GM23248 (cell line): ENCODE results near the gene ZMYM1. TPM values are rescaled to one million over a fixed set of nuclear protein-coding genes. Genes with fewer than 3 reads are reported as not detected.

Source experiments
- DNase-seq: peaks from one replicate; pipeline ENCODE4 v3.0.0-alpha.2; 2015
- H2AFZ ChIP-seq: fragments of 200-600 bp; sonication (generic); 2 replicates; pipeline ENCODE4 v1.6.1; 2016; ENCODE audit warnings: antibody characterized with exemption
- H3F3A ChIP-seq: fragments of 200-600 bp; sonication (generic); 2 replicates; pipeline ENCODE4 v1.6.1; 2016; ENCODE audit warnings: mild to moderate bottlenecking, antibody characterized with exemption, mixed run types; ENCODE audit not compliant: insufficient read depth
- H3K27ac ChIP-seq: fragments of 200-600 bp; sonication (generic); 2 replicates; pipeline ENCODE4 v1.5.1; 2016; ENCODE audit warnings: mild to moderate bottlenecking
- H3K27me3 ChIP-seq: fragments of 200-600 bp; sonication (generic); replicated peaks from 2 replicates; pipeline ENCODE4 v1.6.1; 2016; ENCODE audit warnings: mild to moderate bottlenecking; ENCODE audit not compliant: insufficient read depth
- H3K36me3 ChIP-seq: fragments of 200-600 bp; sonication (generic); 2 replicates; pipeline ENCODE4 v1.6.1; 2016; ENCODE audit warnings: low read depth, mild to moderate bottlenecking
- H3K4me1 ChIP-seq: fragments of 200-600 bp; sonication (generic); 2 replicates; pipeline ENCODE4 v1.6.1; 2016; ENCODE audit warnings: mild to moderate bottlenecking; ENCODE audit not compliant: insufficient read depth
- H3K4me2 ChIP-seq: fragments of 200-600 bp; sonication (generic); one replicate; pipeline ENCODE4 v1.6.1; 2016; ENCODE audit warnings: mild to moderate bottlenecking; ENCODE audit not compliant: unreplicated experiment
- H3K4me3 ChIP-seq: fragments of 200-600 bp; sonication (generic); 2 replicates; pipeline ENCODE4 v1.5.1; 2016; ENCODE audit warnings: mild to moderate bottlenecking
- H3K79me2 ChIP-seq: fragments of 200-600 bp; sonication (generic); 2 replicates; pipeline ENCODE4 v1.6.1; 2016; ENCODE audit warnings: mild to moderate bottlenecking; ENCODE audit not compliant: insufficient read depth
- H3K9ac ChIP-seq: fragments of 200-600 bp; sonication (generic); 2 replicates; pipeline ENCODE4 v1.6.1; 2016; ENCODE audit warnings: mild to moderate bottlenecking
- H3K9me2 ChIP-seq: fragments of 200-600 bp; sonication (generic); 2 replicates; pipeline ENCODE4 v1.6.1; 2016; ENCODE audit warnings: mixed run types, mild to moderate bottlenecking, moderate library complexity; ENCODE audit not compliant: insufficient read depth
- H3K9me3 ChIP-seq: fragments of 200-600 bp; sonication (generic); one replicate; pipeline ENCODE4 v1.6.1; 2017; ENCODE audit warnings: low read depth
- H4K20me1 ChIP-seq: fragments of 200-600 bp; sonication (generic); 2 replicates; pipeline ENCODE4 v1.6.0; 2016; ENCODE audit not compliant: insufficient read depth
- EZH2 ChIP-seq: fragments of 200-600 bp; sonication (generic); IDR thresholded peaks from 2 replicates; pipeline ENCODE4 v1.6.1; 2018; ENCODE audit warnings: antibody characterized with exemption, mild to moderate bottlenecking; ENCODE audit not compliant: insufficient read depth, poor library complexity, severe bottlenecking
- EZH2phosphoT487 ChIP-seq: fragments of 200-600 bp; sonication (generic); IDR thresholded peaks from 2 replicates; pipeline ENCODE4 v1.6.1; 2018; ENCODE audit warnings: antibody characterized with exemption, moderate library complexity, mild to moderate bottlenecking, low read depth; ENCODE audit not compliant: insufficient read depth
- WGBS, 2 experiments: methylation state at CpG; one replicate each; pipeline ENCODE4 v1.1.6; 2015 to 2017; ENCODE audit warnings: low lambda C conversion rate in 2 of 2, low coverage in 1 of 2; ENCODE audit errors: missing lambda C conversion rate in 2 of 2; 5-methylcytosine and 5-hydroxymethylcytosine counted together
- in situ Hi-C: fragments of 300-500 bp; cut with MboI; formaldehyde crosslinking; loops from 2 replicates; pipeline ENCODE4 v1.15.0; 2020
- polyA plus RNA-seq: library from polyadenylated mRNA; unstranded; fragments of >200 nt; fragmentation: Nextera tagmentation; extraction: Ambion mirVana; gene quantifications from 2 replicates; pipeline ENCODE4 v1.2.1, GENCODE V29; 2016
- total RNA-seq: library from RNA; depleted of rRNA; stranded (reverse); fragments of >200 nt; shearing (Covaris generic); gene quantifications from 2 replicates; pipeline ENCODE4 v1.2.3, GENCODE V29; 2014

Gene ZMYM1
- total and polyA plus RNA-seq, 2 experiments from 2014 or later = 9.7 to 13.6 TPM

DNA sequence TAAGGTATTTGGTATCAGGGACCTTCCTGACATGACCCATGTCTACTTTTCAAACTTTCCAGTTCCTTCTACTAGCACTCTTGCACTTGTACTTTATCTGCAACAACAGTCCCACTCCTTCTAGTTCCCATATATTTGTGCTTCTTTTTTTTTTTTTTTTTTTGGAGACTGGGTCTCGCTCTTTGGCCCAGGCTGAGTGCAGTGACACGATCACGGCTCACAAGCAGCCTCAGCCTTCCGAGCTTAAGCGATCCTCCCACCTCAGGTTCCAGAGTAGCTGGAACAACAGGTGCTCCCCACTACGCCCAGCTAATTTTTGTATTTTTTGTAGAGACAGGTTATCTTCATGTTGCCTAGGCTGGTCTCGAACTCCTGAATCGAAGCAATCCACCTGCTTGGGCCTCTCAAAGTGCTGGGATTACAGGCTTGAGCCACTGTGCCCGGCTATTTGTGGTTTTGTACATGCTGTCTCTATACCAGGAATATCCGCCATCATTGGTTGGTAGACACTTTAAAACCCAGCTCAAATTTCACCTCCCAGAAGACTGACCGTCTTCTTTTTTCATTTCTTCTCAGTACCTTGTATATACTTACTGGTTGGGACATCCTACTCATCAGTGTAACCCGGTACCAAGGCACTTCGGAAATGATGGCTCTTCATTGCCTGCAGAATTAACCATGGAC, 1.1 kb downstream of the ZMYM1 start:
- peaks cover 58% of the 10 kb centered on the region for H3K79me2 ChIP-seq
- H3K36me3 ChIP-seq = no peaks in the 10 kb centered on the region
- peak overlapping the region; percentile 92 for H3K9ac ChIP-seq
- in situ Hi-C loops = no loop called here
- H2AFZ ChIP-seq = peak overlapping the region; percentile 99
- DNase-seq = no peak
- H3K4me1 ChIP-seq = peaks cover 10% of the 10 kb centered on the region
- peaks cover 9% of the 10 kb centered on the region; the same call in 1 of the 2 replicates for H3F3A ChIP-seq
- H3K4me2 ChIP-seq = peak overlapping the region; percentile 96
- no peaks in the 10 kb centered on the region for H3K27me3 ChIP-seq
- H4K20me1 ChIP-seq = no peaks in the 10 kb centered on the region
- peak overlapping the region; percentile 77 for H3K27ac ChIP-seq
- H3K4me3 ChIP-seq = peak overlapping the region; percentile 81
- no peaks in the 10 kb centered on the region for H3K9me3 ChIP-seq
- WGBS, 2 experiments = 85 to 87% methylated on average over 11 to 13 of the region's 13 CpGs
- H3K9me2 ChIP-seq = no peaks in the 10 kb centered on the region
- no peak for TF ChIP-seq EZH2
- no peak for TF ChIP-seq EZH2phosphoT487

DNA sequence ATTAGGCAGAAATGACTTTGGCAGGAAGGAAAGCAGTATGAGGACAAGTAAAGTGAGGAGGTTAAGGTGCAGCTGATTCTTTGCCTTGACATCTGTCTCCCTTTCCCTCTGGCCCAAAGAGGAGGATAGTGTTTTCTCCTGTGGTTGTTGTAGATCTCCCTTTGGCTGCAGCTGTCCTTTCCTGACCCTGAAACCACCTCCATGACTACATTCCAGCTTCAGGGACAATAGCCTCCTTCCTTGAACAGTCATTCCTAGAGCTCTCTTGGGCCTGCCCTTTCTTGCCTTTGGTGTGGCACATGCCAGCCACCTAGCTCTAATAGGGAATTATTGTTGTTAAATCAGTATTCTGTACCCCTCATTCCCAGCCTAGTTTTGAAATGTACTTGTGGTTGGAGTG, 6.2 kb downstream of the ZMYM1 start:
- Histone ChIP-seq H3K36me3 (no peaks in the 10 kb centered on the region), H3K9me3 (no peaks in the 10 kb centered on the region), H3K4me3 (no peak overlapping the region), H3K4me2 (no peak overlapping the region), H3K4me1 (0 out of 2 replicates have a peak, but pooled peaks cover under 1% of the 10 kb centered on the region), H3K27me3 (no peaks in the 10 kb centered on the region), H4K20me1 (no peaks in the 10 kb centered on the region), H3K9ac (no peak overlapping the region), H3K79me2 (peaks cover 100% of the 10 kb centered on the region), H3F3A (no peaks in the 10 kb centered on the region), H3K9me2 (no peaks in the 10 kb centered on the region), H2AFZ (no peak overlapping the region), H3K27ac (no peak overlapping the region)
- DNase-seq = peak; percentile 9
- no peak for TF ChIP-seq EZH2phosphoT487
- TF ChIP-seq EZH2 = no peak
- in situ Hi-C loops = no loop called here

- H3K27me3 ChIP-seq = no peaks in the 10 kb centered on the region
- H3K4me1 ChIP-seq = no peaks in the 10 kb centered on the region
- peaks cover 13% of the 10 kb centered on the region for H3K79me2 ChIP-seq
- no peaks in the 10 kb centered on the region for H4K20me1 ChIP-seq
- H3K9me3 ChIP-seq = no peaks in the 10 kb centered on the region
- no peak overlapping the region for H3K9ac ChIP-seq
- no peak overlapping the region for H2AFZ ChIP-seq
- in situ Hi-C loops = no loop called here
- no peaks in the 10 kb centered on the region for H3K9me2 ChIP-seq
- no peak overlapping the region for H3K4me2 ChIP-seq
- TF ChIP-seq EZH2 (no peak), EZH2phosphoT487 (no peak)
- no peak overlapping the region for H3K27ac ChIP-seq
- peaks cover 41% of the 10 kb centered on the region for H3K36me3 ChIP-seq
- no peaks in the 10 kb centered on the region for H3F3A ChIP-seq
- 0% methylated on average over 1 of the region's 1 CpG for WGBS, 2 experiments
- H3K4me3 ChIP-seq = no peak overlapping the region
- DNase-seq = peak; percentile 15
Measured at GRCh38 chr1:35097224-35097623, 18.0 kb downstream of the ZMYM1 start.

- in situ Hi-C loops = no loop called here
Measured at GRCh38 chr1:35111106-35111505, 31.9 kb downstream of the ZMYM1 start.

More at GRCh38 chr1:35111106-35111505, 31.9 kb downstream of the ZMYM1 start:
- WGBS, 2 experiments = 74 to 85% methylated on average over 1 of the region's 1 CpG
- H4K20me1 ChIP-seq = no peaks in the 10 kb centered on the region
- TF ChIP-seq EZH2phosphoT487 = no peak
- TF ChIP-seq EZH2 = no peak
- H3K9ac ChIP-seq = no peak overlapping the region
- DNase-seq = peak; percentile 83
- no peaks in the 10 kb centered on the region for H3K9me3 ChIP-seq
- H3K4me2 ChIP-seq = no peak overlapping the region
- peaks cover 7% of the 10 kb centered on the region for H3K4me1 ChIP-seq
- H3K9me2 ChIP-seq = no peaks in the 10 kb centered on the region
- no peaks in the 10 kb centered on the region for H3K79me2 ChIP-seq
- H3F3A ChIP-seq = no peaks in the 10 kb centered on the region
- H3K27ac ChIP-seq = no peak overlapping the region
- H3K4me3 ChIP-seq = no peak overlapping the region
- peaks cover 30% of the 10 kb centered on the region for H3K36me3 ChIP-seq
- H2AFZ ChIP-seq = no peak overlapping the region
- no peaks in the 10 kb centered on the region for H3K27me3 ChIP-seq
